Right ventricle myocardium inferior (tissue), 1 donor: ENCODE results near the gene EPB41. TPM values are rescaled to one million over a fixed set of nuclear protein-coding genes. Genes with fewer than 3 reads are reported as not detected.

Experiments used
- ATAC-seq: fragments of 200-7000 bp; cut with Tn5 transposase; one replicate; pipeline ENCODE4 v1.9.1; 2020; ENCODE audit warnings: mild to moderate bottlenecking, moderate library complexity
- DNase-seq: peaks from one replicate; pipeline ENCODE4 v3.0.0; 2021; ENCODE audit errors: missing footprints
- intact Hi-C: fragments of 100-400 bp; cut with DNase I; formaldehyde crosslinking; loops from one replicate; pipeline ENCODE4 v1.11.0; 2022
- total RNA-seq: library from RNA; stranded (reverse); fragmentation: NEBNext Ultra II Directional; extraction: Animal tissue kit (Norgen Biotek cat#: 25700); gene quantifications from one replicate; pipeline ENCODE4 v1.2.1, GENCODE V29; 2021
- donor health status: DM: no; HTN: yes; CAD: no; lungs with severe emphysema.

Gene EPB41
- total RNA-seq, 1 donor from 2014 or later, result 24.9 TPM

DNA sequence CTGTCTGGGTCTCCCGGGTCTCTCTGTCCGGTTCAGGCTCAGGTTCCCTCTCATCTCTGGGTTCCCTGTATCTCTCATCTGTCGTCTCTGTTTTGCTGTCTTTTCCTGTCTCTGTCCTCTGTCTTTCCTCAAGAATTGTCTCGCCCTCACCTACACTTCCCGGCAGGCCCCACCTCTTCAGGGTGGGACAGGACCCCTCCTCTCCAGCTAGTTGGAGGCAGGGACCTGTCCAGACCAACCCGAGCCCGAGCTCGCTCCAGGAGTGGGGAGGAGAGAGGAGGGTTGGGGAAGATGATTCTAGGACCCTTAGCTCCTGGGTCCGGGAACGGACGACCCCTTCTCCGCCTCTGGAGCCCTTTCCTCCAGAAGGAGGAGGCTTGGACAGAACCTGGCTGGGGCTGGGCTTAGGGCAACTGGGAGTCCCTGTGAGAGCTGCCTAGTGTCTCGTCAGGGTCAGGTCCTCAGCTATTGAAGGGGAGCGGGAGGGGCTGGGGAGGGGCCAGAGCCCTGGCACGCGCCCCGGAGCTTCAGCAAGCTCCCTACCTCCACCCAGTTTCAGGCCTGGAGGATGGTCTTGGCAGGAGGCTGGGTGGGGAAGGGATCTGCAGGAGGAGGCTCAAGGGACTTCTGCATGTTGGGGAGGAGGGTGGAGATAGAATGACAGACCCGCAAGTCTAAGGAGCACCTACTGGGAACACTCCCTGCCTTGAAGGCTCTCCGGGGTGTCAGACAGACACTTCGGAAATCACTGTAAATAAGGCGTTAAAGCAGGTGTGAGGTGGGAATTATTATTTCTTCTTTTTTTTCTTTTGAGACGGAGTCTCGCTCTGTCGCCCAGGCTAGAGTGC lies 26.3 kb upstream of the EPB41 start:
- intact Hi-C loops, result loop anchor here (5.0 kb wide), 1 partner anchor 94 kb away; no protein-coding TSS in a partner anchor
- ATAC-seq (peak; percentile 43), DNase-seq (peak; percentile 80)

DNA sequence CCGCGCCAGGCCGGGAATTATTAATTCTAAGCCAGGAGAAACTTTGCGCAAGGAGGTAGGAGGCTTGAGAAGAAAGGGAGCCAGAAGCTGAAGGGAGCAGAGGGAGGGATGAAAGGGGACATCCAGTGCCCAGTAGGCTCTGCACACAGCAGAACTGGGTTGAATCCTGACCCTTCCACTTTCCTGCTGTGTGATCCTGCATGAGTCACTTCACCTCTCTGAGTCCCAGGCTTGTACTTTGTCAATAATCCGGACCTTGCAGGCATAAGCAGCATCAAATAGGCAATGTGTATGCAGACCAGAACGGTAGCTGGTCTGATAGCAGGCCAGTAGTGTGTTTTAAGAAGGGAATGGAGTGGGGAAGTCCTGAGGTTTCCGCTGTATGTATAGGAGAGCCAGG lies 25.5 kb upstream of the EPB41 start:
- DNase-seq (no peak), ATAC-seq (no peak)
- intact Hi-C loops, result loop anchor here (5.0 kb wide), 1 partner anchor 93 kb away; no protein-coding TSS in a partner anchor

DNA sequence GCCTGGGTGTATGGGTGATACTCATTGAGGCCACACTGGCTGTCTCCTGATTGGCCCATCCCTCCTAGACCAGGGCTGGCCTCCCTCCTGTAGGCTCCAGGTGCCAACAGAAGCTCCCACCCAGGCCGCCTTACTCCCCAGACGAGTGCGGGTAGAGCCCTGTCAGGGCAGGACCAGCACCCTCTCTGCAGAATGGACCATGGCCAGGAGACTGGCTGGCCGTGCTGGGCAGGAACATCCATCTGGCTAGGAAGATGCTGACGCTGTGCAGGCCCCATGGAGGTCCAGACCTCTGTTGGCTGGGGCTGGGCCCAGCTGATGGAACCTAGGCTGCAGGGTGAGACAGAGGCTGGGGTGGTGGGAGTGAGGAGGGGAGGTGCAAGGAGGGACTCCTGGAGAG lies 25.0 kb upstream of the EPB41 start:
- DNase-seq (no peak), ATAC-seq (no peak)
- intact Hi-C loops, result loop anchor here (5.0 kb wide), 1 partner anchor 93 kb away; no protein-coding TSS in a partner anchor

DNA sequence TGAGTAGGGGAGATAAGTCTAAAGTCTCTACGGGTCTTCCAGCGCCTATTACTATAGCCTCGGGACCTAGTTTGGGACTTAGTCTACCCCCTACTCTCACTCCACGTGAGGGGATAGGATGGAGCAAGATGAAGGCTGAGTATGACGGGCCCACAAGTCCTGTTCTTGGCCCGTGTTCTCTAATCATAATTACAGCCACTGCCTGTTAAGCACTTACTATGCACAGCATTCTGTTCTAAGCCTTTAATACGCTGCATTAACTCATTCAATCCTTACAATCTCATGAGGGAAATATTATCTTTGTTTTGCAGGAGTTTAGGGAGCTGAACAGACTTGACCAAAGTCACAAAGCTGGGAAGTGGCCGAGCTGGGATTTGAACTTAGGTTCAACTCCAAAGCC lies 23.9 kb upstream of the EPB41 start:
- intact Hi-C loops, result no loop called here
- no peak for ATAC-seq

DNA sequence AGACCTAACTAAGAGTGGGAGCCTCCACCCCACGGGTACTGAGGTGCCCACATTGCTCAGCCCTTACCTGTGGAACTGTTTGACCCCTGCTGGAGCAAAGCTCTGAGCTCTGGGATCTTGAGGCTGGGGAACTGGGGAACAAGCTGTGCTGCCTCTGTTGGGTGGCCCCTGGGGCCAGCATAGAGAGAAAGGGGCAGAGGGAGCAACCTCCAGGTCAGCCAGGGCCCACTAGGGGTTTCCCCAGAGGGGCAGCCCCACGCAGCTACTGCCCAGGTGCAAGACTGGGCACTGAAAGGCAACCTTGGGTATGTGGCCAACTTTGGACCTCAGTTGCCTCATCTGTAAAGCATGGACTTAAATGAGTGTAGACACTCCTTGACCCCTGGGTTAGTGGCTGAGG lies 23.5 kb upstream of the EPB41 start:
- ATAC-seq, result no peak
- intact Hi-C loops, result no loop called here

More for the DNA sequence above, 23.9 kb upstream of the EPB41 start:
- no peak for DNase-seq

DNA sequence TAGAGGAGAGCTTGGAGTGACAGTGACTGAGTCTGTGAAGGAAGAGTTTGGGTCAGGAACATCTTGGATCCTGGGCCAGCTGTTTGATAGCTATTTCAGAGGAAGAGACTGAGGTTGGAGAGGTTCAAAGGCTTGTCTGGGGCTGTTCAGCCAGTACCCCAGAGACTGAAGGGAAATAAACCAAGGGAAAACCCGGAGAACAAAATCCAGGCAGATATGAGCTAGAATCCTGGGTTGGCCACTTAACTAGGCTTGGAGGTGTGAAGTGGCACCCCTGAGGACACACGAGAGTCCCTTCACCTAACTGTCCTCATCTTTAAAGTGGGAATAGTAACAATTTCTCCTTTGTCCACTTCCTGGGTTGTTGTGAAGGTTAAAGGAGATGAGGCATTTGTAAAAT lies 23.1 kb upstream of the EPB41 start:
- intact Hi-C loops, result no loop called here
- ATAC-seq (no peak), DNase-seq (no peak)

More for the DNA sequence above, 23.5 kb upstream of the EPB41 start:
- no peak for DNase-seq

DNA sequence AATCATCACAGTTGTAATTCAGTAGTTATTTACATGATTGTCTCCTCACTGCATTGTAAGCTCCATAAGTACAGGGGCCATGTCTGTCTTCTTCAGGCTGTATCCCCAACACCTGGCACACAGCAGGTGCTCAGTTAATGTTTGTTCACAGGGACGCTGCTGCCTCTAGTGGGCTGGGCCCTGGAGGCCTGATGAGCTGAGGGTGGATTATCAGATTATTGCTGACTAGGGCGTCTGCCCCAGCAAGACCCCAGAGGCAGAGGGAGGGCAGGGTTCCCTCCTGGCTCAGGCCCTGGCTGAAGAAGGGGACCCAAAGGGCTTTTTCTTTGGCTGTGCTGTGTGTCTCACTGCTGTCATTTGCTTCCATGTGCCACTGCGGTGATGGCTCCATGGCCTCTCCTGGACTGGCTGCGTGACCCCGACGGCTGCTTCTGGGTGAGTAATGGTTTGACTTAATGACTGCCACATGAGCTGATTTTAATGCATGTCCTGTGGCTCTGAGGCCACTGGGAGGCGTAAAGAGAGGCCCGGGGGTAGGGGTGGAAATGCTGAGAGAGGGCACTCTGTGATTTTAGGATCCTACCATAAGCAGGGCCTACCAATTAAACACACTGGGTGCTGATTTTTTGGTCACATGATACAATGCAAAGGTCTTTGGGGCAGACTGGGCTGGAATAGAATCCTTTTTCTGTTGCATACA lies 20.8 kb upstream of the EPB41 start:
- ATAC-seq, result no peak
- DNase-seq, result no peak
- intact Hi-C loops, result no loop called here

DNA sequence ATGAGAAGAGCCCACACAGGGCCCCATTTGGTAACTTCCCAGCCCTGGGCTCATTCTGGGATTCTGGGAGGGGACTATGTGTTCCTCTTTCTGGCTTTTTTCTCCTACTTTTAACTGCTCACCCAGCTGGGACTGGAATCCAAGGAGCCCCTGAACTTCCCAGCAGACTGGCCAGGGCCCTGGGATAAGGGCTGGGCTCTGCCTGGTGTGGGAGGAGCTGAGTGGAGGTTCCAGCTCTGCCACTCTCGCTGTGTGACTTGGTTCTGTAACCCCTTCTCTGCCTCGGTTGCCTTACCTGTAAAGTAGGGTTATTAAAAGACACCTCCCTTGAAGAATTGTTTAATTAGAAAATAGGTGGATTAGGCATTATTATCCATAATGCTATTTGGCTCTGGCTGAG lies 19.6 kb upstream of the EPB41 start:
- intact Hi-C loops, result no loop called here
- ATAC-seq, result no peak
- DNase-seq, result no peak

DNA sequence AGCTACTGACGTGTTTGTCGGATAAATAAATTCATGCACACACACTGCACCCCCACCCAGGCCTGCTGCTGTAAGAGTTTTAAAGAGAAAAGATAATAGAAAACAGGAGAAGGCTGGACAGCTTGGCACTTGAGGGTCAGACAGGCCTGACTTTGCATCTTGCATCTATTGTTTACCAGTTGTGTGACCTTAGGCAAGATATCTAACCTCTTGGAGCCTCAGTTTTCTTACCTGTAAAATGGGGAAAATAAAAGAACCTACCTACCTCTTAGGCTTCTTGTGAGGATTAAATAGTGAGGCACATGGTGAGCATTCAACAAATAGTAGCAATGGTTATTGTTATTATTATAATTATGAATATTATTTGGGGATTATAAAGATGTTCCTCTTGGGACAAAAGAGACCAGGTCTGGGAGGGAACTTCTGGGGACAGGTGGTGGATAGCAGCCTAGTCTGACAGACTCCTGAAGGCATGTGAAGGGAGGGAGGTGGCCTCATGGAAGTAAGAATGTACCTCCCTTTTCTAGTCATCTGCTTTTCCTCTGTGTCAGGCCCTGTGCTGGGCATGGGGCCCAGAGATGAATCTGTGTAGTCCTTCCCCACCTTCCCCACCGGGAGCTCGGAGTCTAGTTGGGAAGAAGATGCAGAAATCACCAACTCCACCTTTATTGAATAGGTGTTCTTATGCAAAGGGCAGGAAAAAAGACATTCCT lies 18.3 kb upstream of the EPB41 start:
- DNase-seq (no peak), ATAC-seq (no peak)
- intact Hi-C loops, result no loop called here

DNA sequence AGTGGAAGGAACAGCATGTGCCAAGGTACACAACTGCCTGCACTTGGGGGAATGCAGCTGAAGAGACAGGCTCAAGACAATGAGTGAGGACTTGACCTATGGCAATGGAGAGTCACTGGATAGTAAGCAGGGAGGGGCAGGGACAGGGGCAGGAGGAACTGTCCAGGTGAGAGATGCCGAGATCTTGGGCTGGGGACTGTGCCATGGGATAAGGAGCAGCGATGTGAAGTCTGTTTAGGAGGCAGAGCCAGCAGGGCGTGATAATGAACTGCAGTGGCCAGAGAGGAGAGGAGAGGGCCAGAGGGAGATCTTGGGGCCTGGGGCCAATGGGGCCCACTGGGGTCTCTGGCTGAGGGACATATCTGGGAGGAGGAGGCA lies 17.8 kb upstream of the EPB41 start:
- DNase-seq (no peak), ATAC-seq (no peak)
- intact Hi-C loops, result no loop called here

DNA sequence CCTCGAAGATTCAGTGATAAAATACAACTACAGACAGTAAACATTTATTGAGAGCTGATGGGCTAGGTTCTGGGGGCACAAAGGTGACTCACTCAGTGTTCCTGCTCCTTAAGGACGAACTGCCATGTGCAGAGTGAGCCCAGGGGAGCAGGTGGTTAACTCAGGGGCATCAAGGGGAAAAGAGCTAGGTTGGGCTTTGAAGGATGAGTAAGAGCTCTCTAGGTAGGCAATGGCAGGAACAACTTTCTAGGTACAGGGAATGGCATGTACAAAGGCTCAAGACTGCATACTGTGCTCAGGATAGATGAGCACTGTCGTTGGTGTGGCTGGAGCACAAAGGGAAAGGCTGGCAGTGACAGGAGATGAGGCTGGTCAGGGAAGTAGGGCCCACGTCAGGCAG lies 16.6 kb upstream of the EPB41 start:
- DNase-seq (no peak), ATAC-seq (no peak)
- intact Hi-C loops, result no loop called here

DNA sequence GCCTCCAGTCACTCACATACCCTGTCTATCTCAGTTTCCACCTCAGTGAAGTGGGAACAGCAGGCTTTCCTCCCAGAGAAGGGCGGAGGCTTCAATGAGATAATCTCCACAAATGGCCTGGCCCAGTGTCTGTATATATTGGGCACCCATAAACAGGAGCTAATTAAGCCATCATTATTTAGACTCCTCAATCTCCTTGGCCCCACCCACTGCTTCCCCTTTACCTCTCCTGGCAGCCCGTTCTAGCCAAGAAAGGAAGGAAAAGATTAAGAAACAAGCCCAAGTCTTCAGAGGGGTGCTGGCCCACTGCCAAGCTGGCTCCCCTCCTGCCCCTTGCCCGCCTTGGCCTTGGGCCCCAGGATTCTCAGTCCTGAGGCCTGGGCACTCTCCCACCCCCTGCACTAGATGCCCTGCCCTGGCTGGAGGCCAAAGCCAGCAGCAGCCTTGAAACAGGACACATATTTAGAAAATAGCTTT lies 15.9 kb upstream of the EPB41 start:
- ATAC-seq (no peak), DNase-seq (no peak)
- intact Hi-C loops, result no loop called here

DNA sequence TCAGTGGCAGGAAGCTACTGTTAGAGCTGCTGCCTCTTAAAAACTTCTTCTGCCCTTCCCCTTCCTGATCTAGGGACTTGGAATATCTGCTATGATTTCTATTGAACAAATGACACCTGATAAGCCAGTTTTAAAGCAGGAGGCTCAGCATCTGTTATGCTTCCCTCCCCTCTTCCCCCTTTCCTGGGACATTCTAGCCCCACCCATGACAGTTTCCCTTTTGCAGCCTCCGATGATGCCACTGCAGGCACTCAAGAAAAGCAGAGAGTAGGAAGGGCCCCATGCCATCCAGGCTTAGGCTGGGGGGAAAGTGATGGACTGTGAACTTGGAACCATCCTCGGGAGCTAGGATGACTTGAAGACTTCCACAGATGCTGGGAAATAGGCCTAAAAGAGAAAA lies 15.1 kb upstream of the EPB41 start:
- no peak for ATAC-seq
- intact Hi-C loops, result no loop called here
- DNase-seq, result no peak

DNA sequence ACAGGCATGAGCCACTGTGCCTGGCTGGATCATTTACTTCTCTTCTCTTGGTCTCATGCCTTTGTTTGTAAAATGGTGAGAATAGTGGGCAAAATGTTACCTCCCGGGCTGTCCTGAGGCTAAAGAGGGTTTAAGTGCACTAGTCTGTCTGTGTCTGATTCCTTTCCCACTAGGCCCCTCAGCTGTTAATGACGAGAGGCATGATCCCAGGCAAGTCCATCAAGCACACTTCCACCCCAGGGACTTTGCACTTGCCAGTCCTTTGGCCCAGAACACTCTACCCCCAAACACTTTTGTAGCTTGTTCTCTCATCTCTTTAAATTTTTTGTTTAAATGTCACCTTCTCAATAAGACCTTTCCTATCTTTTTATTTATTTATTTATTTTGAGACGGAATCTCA lies 13.8 kb upstream of the EPB41 start:
- intact Hi-C loops, result no loop called here
- DNase-seq (no peak), ATAC-seq (no peak)

DNA sequence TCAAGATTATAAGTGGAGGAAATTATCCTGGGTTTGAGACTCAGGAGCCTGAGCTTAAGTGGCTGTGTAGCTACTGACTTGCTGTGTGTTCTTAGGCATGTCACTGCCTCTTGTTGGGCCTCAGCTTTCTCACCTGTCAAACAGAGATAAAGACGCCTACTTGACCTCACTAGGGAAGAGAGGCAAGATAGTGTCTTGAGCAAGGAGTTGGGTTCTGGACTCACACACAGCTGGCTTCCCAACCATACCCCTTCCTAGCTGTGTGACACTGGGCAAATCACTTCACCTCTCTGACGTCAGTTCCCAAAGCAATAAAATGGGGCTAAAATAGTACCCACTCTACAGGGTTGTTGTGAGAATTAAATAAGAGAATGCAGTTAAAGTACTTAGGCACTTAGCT lies 11.6 kb upstream of the EPB41 start:
- no peak for ATAC-seq
- intact Hi-C loops, result no loop called here

DNA sequence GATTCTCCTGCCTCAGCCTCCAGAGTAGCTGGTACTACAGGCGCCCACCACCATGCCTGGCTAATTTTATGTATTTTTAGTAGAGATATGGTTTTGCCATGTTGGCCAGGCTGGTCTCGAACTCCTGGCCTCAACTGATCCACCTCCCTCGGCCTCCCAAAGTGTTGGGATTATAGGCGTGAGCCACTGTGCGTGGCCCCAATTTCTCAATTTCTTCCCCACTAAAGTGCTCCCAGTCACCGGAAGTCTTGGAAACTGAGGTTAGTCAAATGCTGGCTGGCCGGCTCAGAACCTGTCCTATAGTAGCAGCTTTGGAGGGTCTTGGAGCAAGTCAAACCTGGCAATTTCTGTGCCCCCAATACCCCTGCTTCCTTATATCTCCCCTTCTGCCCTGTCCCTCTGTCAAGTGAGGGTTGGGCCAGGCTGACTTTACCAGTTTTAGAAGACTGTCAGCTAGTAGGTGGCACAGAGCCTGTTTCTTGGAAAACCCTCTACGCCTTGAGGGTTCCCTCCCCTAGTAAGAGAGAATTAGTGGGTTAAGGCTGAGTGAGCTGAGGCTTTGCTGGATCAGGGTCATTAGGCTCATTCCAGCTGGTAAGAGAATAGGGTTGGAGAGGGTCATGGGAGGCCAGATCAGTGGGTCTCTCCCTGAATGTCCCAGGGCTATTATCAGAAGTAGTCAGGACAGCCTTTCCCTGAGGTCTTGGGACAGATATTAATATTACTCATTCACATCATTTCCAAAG lies 8.3 kb upstream of the EPB41 start:
- intact Hi-C loops, result no loop called here
- ATAC-seq (peak; percentile 8), DNase-seq (no peak)

More for the DNA sequence above, 11.6 kb upstream of the EPB41 start:
- no peak for DNase-seq

DNA sequence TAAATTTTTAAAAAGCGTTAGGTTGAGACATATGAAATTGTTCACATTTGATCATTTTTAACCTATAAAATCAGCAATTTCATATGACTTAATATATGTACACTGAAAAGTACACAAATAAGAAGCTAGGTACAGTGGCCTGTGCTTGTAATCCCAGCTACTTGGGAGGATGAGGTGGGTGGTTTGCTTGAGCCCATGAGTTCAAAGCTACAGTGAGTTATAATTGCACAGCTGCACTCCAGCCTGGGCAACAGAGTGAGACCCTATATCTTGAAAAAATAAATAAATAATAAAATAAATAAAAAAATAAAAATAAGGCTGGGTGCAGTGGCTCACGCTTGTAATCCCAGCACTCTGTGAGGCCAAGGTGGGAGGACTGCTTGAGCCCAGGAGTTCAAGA lies 5.2 kb upstream of the EPB41 start:
- intact Hi-C loops, result no loop called here
- ATAC-seq, result no peak
- DNase-seq, result no peak

DNA sequence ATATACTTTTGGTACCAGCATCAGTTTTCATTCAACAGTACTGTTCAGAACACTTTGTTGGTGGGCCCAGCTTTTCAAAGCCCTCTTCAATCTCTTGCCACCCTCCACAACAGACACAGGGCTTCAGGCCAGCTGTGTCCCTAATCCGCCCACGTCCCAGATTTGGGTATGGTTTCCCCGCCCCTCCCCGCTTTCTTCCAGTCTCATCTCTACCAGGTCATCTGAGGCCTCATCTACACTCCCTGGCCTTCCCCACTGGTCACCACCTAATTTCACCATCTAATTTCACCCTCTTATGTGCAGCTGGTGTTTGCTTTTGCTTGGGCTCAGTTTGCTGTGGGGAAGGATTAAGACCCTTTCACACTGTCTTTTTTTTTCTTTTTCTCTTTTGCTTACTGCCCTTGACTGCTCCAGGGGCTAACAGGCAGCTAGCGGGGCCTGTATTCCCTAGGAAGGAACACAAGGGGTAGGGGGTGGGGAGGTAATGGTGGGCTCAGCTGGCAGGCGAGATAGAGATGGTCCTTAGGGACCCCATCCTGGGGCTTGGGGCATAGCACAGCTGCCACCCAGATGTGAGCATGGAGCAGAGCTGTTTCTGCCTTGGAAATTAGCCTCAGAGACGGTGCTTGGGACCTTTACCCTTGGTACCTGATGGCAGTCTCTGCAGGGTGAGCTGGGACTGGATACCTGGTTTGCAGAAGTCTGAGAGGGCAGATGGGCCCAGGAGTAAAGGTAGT lies 3.8 kb upstream of the EPB41 start:
- intact Hi-C loops, result loop anchor here (5.0 kb wide), 1 partner anchor 77 kb away; no protein-coding TSS in a partner anchor
- ATAC-seq, result no peak

More for the DNA sequence above, 3.8 kb upstream of the EPB41 start:
- DNase-seq, result no peak
